Stimulated activated CD8-positive, alpha-beta memory T cell treated with anti-CD3 and anti-CD28 coated beads, Interleukin-7, amount 100 ng/mL, for 4 hours (primary cell): ENCODE data around the gene CCND1.

Experiments
- DNase-seq, 2 donors: peaks; one replicate each; pipeline ENCODE4 v3.0.0-alpha.2; 2020; ENCODE audit warnings: low read depth in 2 of 2

Gene CCND1

DNA sequence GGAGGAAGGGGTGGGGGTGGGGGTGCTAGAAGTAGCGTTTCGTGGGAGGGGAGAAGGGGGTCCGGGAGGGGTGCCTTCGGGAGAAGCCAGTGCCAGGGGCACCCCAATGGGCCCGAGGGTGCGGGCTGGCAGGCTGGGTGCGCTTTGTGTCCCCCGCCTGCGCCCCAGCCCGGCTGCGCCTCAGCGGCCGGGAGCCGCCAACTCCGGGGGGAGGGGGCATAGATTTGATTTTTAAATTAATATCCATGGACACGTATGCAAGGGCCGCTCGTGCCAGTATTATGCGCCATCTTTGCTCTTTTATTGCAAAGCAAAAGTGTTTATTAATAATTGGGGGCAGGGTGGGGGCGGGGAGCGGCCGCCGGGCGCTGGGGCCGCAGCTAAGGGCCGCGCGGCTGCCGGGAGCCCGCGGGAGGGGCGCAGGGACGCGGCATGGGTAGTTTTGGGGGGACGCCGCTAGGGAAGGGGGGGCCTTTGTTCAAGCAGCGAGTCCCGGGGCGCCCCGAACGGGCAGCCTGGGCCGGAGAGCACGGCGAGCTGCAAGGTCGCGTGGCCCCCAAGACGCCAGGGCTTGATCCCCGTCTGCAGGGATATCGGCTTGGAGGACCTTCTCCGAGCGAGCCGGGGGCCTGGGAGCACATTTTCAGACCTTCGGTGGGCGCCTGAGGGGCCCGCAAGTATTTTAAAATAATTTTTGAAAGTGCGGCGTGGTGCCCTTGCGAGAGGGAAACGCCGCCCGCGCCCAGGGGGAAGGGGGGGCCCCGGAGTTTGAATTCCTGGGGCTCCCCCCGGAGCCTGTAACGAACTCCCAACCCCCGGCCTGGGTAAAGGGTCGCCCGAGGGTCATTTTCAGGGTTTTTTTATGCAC lies 959 bp downstream of the CCND1 start:
- no peak for DNase-seq

DNA sequence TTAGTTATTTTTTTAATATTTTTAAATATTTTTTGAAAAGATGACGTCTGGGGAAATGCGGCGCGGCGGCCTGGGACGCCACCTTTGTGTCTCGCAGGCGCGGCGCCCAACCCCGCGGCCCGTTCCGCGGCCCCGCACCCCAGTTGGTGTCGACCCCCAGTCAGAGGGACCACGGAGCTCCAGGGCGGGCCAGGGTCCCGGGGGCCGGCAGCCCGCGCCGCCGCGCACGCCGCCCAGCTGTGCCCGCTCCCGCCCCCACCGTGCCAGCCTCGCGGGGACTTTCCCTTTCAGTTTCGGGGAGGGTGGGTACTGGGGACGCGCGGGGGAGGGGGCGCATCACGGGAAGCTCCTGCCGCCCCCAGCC lies 1.6 kb downstream of the CCND1 start:
- DNase-seq: peak; percentile 53 to 60

DNA sequence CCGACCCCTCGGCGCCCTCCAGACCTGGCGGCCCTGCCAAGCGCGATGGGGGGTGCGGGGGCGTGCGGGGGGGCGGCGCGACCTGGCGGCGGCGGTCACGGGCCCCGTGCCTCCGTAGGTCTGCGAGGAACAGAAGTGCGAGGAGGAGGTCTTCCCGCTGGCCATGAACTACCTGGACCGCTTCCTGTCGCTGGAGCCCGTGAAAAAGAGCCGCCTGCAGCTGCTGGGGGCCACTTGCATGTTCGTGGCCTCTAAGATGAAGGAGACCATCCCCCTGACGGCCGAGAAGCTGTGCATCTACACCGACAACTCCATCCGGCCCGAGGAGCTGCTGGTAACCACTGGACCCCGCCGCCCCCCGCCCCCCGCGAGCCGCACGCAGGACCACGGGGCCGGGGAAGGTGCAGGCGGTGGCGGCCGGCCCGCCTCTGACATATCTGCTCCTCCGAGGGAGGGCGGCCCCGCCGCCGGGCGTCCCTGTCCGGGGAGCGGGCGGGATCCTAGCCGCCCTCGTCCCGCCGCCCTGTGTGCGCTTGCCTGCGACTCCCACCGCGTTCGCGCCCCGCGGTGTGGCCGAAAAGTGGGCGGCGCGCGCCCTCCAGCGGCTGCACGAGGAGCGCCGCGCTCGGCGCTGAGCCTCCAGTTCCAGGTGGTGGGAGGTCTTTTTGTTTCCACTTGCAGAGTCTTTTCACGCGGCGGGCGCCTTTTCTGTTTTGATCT lies 2.1 kb downstream of the CCND1 start:
- DNase-seq: peak; percentile 39 to 69

DNA sequence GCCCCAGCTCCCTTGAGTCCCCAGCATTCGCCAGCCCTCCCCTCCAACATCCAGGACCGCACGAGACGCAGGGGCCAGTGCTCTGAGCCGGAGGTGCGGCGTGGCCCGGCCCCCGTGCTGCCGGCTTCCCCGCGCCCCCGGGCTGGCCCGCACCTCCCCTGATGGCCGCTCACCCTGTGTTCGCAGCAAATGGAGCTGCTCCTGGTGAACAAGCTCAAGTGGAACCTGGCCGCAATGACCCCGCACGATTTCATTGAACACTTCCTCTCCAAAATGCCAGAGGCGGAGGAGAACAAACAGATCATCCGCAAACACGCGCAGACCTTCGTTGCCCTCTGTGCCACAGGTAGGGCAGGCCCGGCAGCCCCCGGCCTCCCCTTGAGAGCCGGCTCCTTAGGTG lies 2.7 kb downstream of the CCND1 start:
- DNase-seq: no peak

DNA sequence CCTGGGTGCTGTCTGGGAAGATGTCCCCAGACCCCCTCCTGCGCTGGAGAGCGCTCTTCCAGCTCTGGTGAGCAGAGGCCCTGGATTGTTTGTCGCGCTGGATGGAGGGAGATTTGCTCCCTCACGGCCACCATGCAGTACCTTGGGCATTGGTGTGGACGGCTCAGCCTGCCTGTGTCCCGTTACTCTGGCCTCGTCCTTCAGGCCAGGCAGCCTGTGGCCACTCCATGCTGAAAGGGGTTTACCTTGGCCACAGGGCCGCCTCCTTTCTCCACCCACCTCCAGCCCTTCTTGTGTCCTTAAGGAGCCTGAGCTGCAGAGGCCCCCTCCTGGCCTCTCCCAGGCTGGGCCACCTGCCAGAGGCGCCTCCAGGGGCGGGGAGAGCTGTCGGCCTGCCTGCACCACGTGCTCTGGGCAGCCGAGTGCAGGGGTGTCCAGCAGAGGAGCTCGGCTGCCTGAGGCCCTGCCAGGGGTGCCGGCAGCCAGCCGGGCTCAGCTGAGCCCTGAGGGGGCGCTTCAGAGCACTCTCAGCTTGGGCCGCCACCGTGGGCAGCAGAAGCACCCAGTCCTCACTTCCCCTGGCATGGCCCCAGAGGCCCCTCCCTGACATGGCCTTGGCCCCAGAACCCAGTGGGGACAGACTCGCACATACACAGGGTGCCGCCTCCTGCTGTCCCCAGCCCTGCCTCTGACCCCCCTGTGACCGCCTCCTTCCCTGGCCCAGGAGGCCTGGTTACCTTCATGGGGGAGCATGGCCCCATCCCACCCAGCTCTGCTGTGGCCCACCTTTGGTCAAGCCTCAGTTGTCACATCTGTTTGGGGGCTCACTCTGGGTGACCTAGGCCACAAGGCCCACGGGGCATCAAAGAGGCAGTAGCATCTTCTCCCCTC lies 3.4 kb downstream of the CCND1 start:
- no peak for DNase-seq

DNA sequence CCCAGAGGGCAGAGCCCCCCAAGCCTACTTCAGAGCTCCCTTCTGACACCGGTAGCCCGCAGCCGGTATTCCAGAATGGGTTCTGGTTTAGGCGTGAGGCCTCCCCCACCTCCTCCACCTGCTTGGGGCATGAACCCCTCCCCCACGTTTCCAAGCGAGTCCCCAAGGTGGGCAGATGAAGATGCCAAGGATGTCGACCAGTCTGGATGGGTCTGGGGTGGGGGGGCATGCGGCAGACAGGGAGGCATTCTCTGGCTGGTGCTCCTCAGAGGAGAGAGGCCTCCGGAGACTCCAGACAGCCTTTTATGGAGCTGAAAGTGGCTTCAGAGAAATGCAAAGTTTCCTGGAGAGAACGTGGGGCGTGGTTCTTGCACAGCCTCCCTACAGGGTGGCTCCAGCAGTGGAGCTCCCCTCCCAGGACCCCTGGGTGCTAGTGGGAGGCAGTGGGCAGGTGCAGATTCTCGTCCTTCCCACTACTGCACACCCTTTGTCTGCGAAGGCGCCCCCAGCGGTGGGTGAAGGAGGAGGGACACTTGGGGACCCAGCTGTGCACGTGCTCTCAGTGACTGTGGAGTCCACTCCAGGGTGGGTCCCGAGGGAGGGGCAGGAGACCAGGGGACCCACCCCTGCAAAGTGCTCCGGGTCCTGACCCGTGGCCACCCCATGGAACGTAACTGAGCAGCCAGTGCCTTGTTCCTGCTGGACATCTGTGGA lies 4.2 kb downstream of the CCND1 start:
- DNase-seq: no peak

DNA sequence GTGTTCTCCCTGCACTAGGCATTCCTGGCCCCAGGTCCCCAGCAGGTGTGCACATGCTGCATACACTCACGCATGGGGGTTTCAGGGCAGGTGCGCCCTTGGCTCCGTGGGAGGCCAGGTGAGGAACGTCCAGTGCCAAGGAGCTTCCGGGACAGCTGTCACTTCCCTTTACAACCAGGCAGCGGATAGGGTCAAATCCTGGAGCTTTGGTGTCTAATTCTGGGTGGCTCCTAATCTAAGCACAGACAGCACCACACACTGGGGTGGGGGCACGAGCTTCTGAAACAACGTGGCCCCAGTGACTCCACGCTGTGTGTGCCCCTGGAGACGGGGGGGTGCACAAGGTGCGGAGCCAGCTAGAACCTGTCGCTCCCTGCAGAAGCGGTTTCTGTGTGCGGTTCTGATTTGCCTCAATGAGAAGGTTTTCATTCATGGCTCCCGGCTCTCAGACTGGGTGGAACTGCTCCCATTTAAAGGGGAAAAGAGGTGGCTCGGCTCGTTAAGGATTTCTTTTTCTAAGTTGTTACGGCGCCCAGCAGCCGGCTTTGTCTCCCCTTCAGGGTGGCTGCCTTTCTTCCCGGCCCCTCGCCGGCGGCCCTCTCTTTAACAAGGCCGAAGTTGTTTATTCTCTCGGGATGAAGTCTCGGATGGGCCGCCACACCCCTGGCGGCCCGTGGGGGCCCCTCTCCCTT lies 5.0 kb downstream of the CCND1 start:
- DNase-seq: no peak

DNA sequence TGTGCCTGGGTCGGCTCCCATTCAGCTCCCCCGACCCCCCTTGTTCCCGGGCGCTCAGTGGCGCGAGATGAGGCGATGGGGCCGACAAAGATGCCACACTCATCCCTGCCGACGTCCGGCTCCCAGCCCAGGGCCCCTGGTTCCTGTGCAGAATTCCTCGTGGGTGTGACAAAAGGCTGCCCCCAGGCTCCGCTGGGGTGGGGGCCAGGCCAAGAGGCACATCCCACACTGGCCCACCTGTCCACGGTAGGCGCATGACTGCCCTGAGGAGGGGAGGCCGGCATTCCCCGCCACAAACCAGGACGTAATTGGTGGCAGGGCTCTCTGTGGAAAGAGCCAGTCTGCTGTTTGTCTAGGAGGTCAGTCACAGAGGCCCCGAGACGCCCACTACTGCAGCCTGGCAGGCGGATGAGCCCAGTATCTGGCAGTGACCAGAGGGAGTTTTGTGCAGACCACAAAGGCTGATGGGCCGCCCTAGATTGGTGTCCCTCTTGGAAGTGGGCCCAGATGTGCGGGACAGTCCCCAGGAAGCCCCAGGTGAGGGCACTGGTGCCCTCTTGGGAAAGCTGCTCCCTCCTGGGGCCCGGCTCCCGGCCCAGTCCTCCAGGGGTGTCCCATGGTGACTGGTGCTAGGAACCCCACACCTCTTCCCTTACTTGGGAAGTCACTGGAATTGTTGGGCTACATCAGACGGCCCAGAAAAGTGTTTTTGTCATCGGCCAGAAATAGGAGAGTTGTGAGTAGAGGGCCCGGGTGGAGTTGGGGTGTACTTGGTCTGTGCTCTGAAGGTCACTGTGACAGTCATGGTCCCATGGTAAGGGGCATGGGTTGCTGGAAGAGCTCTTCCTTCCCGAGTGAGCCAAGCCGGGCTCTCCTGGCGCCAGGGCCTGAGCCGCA lies 5.8 kb downstream of the CCND1 start:
- no peak for DNase-seq

DNA sequence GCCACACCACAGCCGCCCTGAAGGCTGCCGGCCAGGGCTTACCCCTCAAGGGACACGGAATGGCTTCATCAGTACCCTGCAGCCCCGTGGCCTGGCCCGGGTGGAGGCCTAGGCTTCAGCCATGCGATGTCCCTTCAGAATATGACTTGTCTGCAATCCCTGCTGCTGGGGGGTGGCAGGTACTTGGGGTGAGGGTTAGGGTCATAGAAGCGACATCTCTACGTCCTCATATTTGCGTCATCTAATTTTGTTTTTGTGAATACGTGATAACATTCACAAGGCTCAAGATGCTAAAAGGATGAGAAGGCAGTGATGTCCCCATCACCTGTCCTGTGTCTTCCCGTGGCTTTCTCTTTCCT lies 6.4 kb downstream of the CCND1 start:
- DNase-seq: no peak

DNA sequence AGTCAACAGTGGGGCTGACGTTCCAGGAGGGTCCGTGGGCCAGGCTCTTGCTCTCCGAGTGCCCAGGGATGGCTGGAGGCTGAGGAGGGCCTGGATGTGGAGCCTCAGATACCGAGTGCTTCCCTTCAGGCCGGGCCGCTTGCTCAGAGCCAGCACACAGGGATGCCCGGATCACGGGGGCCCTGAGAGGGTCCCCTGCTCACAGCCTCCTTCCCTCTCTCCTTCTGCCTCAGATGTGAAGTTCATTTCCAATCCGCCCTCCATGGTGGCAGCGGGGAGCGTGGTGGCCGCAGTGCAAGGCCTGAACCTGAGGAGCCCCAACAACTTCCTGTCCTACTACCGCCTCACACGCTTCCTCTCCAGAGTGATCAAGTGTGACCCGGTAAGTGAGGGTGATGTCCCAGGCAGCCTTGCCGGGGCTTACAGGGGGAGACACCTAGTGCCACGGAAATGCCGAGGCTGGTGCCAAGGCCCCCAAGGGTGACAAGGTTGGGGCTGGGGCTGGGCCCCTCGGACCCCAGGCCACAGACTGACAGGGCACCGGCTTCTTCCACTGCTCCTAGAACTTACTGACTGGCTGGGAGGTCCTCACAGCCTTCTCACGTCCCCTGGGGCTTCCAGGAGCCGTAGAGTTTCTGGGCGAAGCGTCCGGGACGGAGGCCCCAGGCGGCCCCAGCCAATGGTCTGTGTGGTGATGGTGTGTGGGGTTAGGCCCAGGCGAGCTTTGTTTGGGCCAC lies 7.0 kb downstream of the CCND1 start:
- no peak for DNase-seq

DNA sequence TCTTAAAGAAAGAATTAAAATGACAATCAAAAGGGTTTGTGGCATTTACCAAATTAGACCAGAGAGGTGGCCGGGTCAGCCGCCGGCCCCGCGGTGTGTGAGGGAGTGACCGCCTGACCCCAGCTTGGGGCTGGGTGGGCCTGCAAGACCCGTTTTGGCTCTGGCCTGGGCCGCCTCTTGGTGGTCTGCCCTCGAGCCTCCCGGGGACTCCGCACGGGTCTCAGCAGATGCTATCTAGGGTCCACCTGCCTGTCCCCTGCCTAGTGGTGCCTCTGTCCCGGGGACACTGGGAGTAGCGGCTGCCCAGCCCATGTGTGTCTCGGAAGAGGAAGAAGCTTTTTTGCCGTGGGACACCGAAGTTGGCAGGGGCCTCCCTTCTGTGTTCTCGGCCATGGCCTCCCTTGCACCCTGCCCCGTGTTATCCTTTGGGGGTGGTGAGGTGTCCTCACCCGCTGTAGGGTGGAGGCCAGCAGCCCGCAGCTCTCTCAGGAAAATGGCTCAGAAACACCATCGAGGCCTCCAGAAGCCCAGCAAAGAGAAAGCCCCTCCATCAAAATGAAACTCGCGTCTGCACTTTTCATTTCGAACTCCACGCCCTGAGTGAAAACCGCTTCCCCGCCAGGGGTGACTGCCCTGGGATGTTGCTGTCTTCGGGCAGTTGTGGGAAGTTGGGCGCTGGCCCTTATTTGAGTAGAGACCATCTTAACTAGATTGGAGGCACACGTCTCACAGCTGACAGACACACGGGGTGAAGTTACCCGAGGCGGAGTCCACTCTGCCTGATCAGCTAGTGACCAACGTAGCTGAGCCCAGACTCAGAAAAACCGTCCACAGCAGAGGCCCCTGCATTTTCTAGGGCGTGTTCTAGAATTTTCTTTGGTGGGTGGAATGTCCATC lies 8.0 kb downstream of the CCND1 start:
- no peak for DNase-seq

DNA sequence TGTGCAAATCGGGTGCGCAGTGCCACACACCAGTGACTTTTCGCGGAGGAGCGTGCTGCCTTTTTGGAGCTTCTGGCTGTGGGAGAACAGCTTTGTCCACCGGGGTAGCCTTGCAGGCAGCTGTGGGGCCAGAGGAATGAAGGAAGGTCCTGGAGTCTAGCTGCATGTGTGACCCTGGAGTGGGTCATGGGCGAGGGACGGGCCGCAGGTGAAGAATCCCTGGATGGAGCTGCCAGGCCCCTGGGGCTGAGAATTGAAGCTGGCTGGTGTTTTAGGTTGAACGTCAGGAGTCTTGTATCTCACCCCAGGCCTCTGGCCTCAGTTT lies 8.6 kb downstream of the CCND1 start:
- no peak for DNase-seq

DNA sequence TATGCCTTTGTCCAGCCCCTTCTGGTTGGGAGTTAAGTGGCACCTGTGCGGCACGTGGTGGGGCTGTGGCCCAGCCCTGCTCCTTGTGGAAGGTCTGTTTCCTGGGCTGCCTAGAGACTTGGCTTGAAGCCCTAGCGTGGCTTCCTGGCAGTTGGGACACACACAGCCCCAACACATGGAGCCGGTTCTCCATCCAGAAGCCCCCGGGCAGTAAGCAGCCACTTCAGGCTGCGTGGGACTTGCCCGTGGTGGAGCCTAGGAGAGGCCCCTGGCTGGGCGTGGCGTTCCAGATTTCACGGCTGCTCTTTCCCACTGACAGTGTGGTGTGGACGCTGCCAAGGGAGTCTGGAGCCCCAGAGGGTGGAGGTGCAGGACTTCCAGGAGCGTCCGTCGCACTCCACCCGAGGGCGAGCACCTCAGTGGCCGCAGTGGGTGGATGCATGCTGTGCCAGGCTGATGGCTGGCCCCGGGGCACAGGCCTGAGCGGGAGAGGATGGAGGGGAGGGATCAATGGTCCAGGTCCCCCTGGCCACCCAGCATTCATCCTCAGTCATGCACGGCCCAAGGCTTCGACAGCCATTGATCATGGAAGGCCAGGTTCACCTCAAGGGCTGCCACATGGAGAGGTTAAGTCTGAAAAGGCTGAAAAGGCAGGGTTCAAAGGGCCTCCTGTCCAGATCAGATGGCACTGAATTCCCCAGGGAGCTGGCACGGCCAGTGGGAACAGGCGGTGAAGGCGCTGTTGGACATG lies 9.3 kb downstream of the CCND1 start:
- DNase-seq: no peak

DNA sequence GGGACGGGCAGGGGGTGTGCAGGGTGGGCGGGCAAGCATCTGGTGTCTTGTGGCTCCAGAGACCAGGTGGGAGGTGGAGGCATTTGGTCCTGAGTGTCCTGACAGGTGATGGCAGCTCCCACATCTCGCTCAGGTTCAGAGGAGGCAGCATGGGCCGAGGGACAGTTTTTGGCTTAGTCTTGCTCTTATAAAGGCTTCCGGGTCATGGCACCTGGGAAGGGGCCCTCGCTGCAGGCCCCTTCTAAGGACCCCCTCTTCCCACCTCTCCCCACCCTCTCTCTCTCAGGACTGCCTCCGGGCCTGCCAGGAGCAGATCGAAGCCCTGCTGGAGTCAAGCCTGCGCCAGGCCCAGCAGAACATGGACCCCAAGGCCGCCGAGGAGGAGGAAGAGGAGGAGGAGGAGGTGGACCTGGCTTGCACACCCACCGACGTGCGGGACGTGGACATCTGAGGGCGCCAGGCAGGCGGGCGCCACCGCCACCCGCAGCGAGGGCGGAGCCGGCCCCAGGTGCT lies 9.9 kb downstream of the CCND1 start:
- DNase-seq: no peak

DNA sequence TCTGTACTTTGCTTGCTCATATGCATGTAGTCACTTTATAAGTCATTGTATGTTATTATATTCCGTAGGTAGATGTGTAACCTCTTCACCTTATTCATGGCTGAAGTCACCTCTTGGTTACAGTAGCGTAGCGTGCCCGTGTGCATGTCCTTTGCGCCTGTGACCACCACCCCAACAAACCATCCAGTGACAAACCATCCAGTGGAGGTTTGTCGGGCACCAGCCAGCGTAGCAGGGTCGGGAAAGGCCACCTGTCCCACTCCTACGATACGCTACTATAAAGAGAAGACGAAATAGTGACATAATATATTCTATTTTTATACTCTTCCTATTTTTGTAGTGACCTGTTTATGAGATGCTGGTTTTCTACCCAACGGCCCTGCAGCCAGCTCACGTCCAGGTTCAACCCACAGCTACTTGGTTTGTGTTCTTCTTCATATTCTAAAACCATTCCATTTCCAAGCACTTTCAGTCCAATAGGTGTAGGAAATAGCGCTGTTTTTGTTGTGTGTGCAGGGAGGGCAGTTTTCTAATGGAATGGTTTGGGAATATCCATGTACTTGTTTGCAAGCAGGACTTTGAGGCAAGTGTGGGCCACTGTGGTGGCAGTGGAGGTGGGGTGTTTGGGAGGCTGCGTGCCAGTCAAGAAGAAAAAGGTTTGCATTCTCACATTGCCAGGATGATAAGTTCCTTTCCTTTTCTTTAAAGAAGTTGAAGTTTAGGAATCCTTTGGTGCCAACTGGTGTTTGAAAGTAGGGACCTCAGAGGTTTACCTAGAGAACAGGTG lies 11.1 kb downstream of the CCND1 start:
- no peak for DNase-seq

DNA sequence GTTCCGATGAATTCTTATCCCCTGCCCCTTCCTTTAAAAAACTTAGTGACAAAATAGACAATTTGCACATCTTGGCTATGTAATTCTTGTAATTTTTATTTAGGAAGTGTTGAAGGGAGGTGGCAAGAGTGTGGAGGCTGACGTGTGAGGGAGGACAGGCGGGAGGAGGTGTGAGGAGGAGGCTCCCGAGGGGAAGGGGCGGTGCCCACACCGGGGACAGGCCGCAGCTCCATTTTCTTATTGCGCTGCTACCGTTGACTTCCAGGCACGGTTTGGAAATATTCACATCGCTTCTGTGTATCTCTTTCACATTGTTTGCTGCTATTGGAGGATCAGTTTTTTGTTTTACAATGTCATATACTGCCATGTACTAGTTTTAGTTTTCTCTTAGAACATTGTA lies 12.0 kb downstream of the CCND1 start:
- no peak for DNase-seq
